Stimulated activated CD4-positive, alpha-beta T cell treated with anti-CD3 and anti-CD28 coated beads, Interleukin-2, amount 100 ng/mL, for 4 hours (primary cell): ENCODE results near the gene CDH5.

Source experiments
- DNase-seq: peaks from one replicate; pipeline ENCODE4 v3.0.0-alpha.2; 2020; ENCODE audit warnings: low read depth

The CDH5 gene

GRCh38 chr16:66418165-66418962 is 51.9 kb downstream of the CDH5 start:
- DNase-seq: no peak

- DNase-seq: no peak
Measured at GRCh38 chr16:66419527-66419926, 53.0 kb downstream of the CDH5 start.

- DNase-seq: no peak
Measured at GRCh38 chr16:66420396-66420795, 53.9 kb downstream of the CDH5 start.

GRCh38 chr16:66421891-66422290 is 55.4 kb downstream of the CDH5 start:
- no peak for DNase-seq

GRCh38 chr16:66422366-66422765 is 55.9 kb downstream of the CDH5 start:
- DNase-seq: no peak

GRCh38 chr16:66423177-66423576 is 56.7 kb downstream of the CDH5 start:
- DNase-seq: no peak

GRCh38 chr16:66425651-66426050 is 59.2 kb downstream of the CDH5 start:
- DNase-seq: no peak

GRCh38 chr16:66426112-66427035 is 59.9 kb downstream of the CDH5 start:
- DNase-seq: no peak

GRCh38 chr16:66427036-66427860 is 60.8 kb downstream of the CDH5 start, which contains the start of gene BEAN1:
BEAN1 (plus strand) TSS chr16:66427295; CDS start chr16:66437677, 10,382 bp downstream.
- no peak for DNase-seq

- DNase-seq: no peak
Measured at GRCh38 chr16:66427871-66428681, 61.6 kb downstream of the CDH5 start.

- no peak for DNase-seq
Measured at GRCh38 chr16:66428682-66429251, 62.3 kb downstream of the CDH5 start.

- no peak for DNase-seq
Measured at GRCh38 chr16:66429290-66429962, 62.9 kb downstream of the CDH5 start.

- no peak for DNase-seq
Measured at GRCh38 chr16:66430214-66430613, 63.7 kb downstream of the CDH5 start.

GRCh38 chr16:66431760-66432159 is 65.3 kb downstream of the CDH5 start:
- no peak for DNase-seq

GRCh38 chr16:66432429-66432828 is 65.9 kb downstream of the CDH5 start:
- no peak for DNase-seq

GRCh38 chr16:66434619-66435430 is 68.3 kb downstream of the CDH5 start:
- no peak for DNase-seq

GRCh38 chr16:66435896-66436295 is 69.4 kb downstream of the CDH5 start:
- no peak for DNase-seq

GRCh38 chr16:66437391-66437945 is 71.0 kb downstream of the CDH5 start:
- no peak for DNase-seq

GRCh38 chr16:66438536-66438935 is 72.0 kb downstream of the CDH5 start:
- DNase-seq: no peak
